ENCODE data around the gene ZHX3.

ZHX3 gene

DNA sequence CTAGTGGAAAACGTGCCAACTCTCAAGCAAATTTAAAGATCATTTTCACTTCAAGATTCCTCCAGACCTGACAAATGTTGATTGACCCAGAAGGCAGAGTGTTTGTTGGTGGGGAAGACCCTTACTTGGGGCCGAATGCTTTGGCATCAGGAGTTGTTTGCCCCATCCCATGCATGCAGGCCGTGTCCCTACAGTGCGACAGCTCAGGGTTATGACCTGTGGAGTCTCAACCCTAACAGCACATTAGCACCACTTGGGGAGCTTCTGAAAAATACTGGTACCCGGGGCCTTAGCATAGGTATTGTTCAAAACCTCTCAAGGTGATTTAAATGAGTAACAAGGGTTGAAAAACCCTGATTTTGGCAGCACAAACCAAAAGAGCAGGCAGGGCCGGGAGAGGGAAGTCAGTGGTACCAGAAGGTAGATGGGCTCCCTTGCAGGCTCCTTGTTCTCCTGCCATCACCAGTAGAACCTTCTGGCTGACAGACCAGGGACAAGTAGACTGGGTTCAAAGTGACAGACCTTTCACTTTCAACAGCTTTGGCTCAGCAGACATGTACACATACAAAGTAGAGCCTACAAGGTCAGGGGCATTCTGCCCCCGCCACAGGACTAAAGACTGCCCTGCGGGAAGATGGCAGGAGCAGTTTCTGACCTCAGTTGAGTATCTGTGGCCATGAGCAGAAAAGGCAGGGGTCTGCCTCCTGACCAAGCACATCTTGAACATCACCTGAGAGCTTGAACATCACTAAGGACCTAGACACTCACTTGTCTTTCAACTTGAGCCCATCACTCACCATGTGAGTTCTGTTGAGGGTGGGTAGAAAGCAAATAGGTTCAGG lies 140.6 kb downstream of the ZHX3 start:
- Histone ChIP-seq H3K4me3 (ENCODE audit: low read length in 2 of 2) (peak overlapping the region in 1 of 2 donors; percentile 3), H3K4me1 (ENCODE audit: control insufficient read depth, insufficient read depth, low read length) (peaks cover 64% of the 10 kb centered on the region), H3K9me3 (ENCODE audit: control insufficient read depth in 2 of 2, low read length in 2 of 2) (no peaks in the 10 kb centered on the region), H3K27me3 (ENCODE audit: control insufficient read depth in 1 of 2, insufficient read depth in 2 of 2, low read length in 2 of 2) (no peaks in the 10 kb centered on the region), H3K27ac (ENCODE audit: low read length) (peak overlapping the region; percentile 79), H3K9ac (ENCODE audit: low read length in 2 of 2) (peak overlapping the region in 1 of 2 donors; percentile 36), H3K36me3 (ENCODE audit: control insufficient read depth in 2 of 2, insufficient read depth in 2 of 2, low read length in 2 of 2) (peaks cover 8 to 22% of the 10 kb centered on the region in 2 donors)

DNA sequence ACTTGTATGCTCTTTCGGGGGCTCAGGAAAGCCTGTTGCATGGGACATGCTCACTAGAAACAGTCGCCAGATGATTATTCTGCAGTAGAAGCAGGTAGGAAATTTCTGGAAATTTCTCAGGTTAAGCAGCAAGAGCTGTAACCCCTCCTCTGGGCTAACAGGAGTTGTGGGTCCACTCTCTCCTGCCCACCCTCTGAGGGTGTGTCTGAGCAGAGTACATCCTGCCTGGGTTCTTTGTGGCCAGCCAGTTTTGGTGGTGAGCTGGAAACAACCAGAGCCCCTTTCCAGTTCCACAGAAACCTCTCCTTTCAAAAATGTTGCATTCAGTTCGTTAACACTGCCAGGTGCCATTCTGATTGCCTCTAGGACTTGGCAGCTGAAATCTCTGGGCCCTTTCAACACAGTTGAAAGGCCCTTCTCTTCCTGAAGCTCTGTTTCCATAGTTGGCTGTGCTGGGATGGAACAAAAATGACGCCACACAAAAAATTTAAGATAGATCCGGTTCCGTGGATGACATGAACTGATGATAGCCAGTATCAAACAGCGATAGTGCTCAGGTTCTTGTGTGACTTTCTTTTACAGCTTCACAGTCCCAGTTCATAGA lies 141.7 kb downstream of the ZHX3 start:
- no peak overlapping the region for H3K4me3 ChIP-seq (ENCODE audit: low read length in 2 of 2)
- peaks cover 64% of the 10 kb centered on the region for H3K4me1 ChIP-seq (ENCODE audit: control insufficient read depth, insufficient read depth, low read length)
- H3K27me3 ChIP-seq (ENCODE audit: control insufficient read depth in 1 of 2, insufficient read depth in 2 of 2, low read length in 2 of 2), result no peaks in the 10 kb centered on the region
- no peak overlapping the region for H3K9ac ChIP-seq (ENCODE audit: low read length in 2 of 2)
- H3K9me3 ChIP-seq (ENCODE audit: control insufficient read depth in 2 of 2, low read length in 2 of 2), result no peaks in the 10 kb centered on the region
- H3K36me3 ChIP-seq (ENCODE audit: control insufficient read depth in 2 of 2, insufficient read depth in 2 of 2, low read length in 2 of 2), result peaks cover 9 to 26% of the 10 kb centered on the region in 2 donors
- H3K27ac ChIP-seq (ENCODE audit: low read length), result peak overlapping the region; percentile 79

DNA sequence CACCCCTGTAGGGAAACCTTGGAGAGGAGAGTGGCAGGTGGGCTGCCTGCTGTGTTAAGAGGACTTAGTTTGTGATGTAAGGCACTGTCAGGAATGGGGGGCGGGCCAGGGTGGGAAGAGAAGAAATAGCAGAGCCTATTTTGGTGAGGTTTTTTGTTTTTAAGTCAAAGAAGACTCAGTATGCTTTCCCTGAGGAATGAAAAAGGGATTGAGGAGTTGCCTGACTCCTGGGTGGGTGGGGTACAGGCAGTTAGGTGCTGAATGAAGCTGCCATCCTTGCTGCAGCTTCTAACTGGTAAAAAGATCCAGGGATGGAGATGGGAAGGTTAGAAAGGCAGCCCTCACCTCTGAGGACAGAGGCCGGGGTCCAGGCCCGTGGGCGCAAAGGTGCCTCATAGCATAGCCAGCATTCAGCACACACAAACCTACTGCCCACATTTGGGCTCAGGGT lies 142.3 kb downstream of the ZHX3 start:
- no peak overlapping the region for H3K4me3 ChIP-seq (ENCODE audit: low read length in 2 of 2)
- H3K9ac ChIP-seq (ENCODE audit: low read length in 2 of 2), result peak overlapping the region in 1 of 2 donors; percentile 13
- peaks cover 64% of the 10 kb centered on the region for H3K4me1 ChIP-seq (ENCODE audit: control insufficient read depth, insufficient read depth, low read length)
- peaks cover 11 to 29% of the 10 kb centered on the region in 2 donors for H3K36me3 ChIP-seq (ENCODE audit: control insufficient read depth in 2 of 2, insufficient read depth in 2 of 2, low read length in 2 of 2)
- H3K27ac ChIP-seq (ENCODE audit: low read length), result peak overlapping the region; percentile 79
- H3K27me3 ChIP-seq (ENCODE audit: control insufficient read depth in 1 of 2, insufficient read depth in 2 of 2, low read length in 2 of 2), result no peaks in the 10 kb centered on the region
- no peaks in the 10 kb centered on the region for H3K9me3 ChIP-seq (ENCODE audit: control insufficient read depth in 2 of 2, low read length in 2 of 2)

DNA sequence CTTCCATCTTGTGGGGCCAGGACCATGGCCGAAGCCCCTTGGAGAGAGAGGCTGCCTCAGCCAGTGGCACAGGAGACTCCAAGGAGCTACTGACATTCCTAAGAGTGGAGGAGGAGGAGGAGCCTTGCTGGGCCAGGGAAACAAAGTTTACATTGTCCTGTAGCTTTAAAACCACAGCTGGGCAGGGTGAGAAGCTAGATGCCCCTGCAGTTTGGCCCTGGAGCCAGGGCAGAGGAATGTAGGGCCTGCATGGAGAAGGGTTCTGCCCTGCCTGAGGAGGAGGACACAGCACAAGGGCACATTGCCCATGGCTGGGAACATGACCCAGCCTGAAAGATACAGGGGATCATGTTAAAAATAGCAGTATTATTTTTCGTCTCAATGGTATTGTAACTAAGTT lies 142.7 kb downstream of the ZHX3 start:
- Histone ChIP-seq H3K27ac (ENCODE audit: low read length) (peak overlapping the region; percentile 79), H3K4me1 (ENCODE audit: control insufficient read depth, insufficient read depth, low read length) (peaks cover 64% of the 10 kb centered on the region), H3K4me3 (ENCODE audit: low read length in 2 of 2) (no peak overlapping the region), H3K36me3 (ENCODE audit: control insufficient read depth in 2 of 2, insufficient read depth in 2 of 2, low read length in 2 of 2) (peaks cover 11 to 34% of the 10 kb centered on the region in 2 donors), H3K27me3 (ENCODE audit: control insufficient read depth in 1 of 2, insufficient read depth in 2 of 2, low read length in 2 of 2) (no peaks in the 10 kb centered on the region), H3K9me3 (ENCODE audit: control insufficient read depth in 2 of 2, low read length in 2 of 2) (no peaks in the 10 kb centered on the region), H3K9ac (ENCODE audit: low read length in 2 of 2) (peak overlapping the region in 1 of 2 donors; percentile 13)

DNA sequence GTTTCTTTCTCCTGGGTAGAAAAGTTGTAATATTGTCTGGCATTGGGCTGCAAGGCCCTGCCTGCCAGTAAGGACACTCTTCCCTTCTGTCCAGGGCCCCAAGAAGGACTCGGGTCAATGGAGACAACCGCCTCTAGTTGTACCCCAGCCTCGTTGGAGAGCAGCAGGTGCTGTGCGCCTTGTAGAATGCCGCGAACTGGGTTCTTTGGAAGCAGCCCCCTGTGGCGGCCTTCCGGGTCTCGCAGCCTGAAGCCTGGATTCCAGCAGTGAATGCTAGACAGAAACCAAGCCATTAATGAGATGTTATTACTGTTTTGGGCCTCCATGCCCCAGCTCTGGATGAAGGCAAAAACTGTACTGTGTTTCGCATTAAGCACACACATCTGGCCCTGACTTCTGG lies 143.2 kb downstream of the ZHX3 start:
- Histone ChIP-seq H3K4me1 (ENCODE audit: control insufficient read depth, insufficient read depth, low read length) (peaks cover 64% of the 10 kb centered on the region), H3K4me3 (ENCODE audit: low read length in 2 of 2) (no peak overlapping the region), H3K36me3 (ENCODE audit: control insufficient read depth in 2 of 2, insufficient read depth in 2 of 2, low read length in 2 of 2) (peaks cover 14 to 38% of the 10 kb centered on the region in 2 donors), H3K27me3 (ENCODE audit: control insufficient read depth in 1 of 2, insufficient read depth in 2 of 2, low read length in 2 of 2) (no peaks in the 10 kb centered on the region), H3K9me3 (ENCODE audit: control insufficient read depth in 2 of 2, low read length in 2 of 2) (no peaks in the 10 kb centered on the region), H3K27ac (ENCODE audit: low read length) (peak overlapping the region; percentile 79), H3K9ac (ENCODE audit: low read length in 2 of 2) (no peak overlapping the region)

DNA sequence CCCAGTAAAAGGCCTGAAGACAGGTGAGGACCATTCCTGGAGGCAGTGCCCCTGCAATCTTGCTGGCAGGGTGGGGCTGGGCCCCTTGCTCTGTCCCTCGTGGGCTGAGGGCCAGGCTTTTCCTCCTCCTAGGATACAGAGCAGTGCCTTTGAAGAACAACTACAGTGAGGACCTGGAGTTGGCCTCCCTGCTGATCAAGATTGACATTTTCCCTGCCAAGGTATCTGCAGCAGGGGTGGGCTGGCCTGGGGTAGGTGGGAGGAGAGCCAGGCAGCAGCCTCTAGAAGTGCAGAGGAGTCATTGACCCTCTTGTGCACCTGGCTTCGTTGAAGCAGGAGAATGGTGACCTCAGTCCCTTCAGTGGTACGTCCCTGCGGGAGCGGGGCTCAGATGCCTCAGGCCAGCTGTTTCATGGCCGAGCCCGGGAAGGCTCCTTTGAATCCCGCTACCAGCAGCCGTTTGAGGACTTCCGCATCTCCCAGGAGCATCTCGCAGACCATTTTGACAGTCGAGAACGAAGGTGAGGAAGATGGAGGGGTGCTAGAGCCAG lies 143.7 kb downstream of the ZHX3 start:
- Histone ChIP-seq H3K27ac (ENCODE audit: low read length) (peak overlapping the region; percentile 79), H3K9me3 (ENCODE audit: control insufficient read depth in 2 of 2, low read length in 2 of 2) (no peaks in the 10 kb centered on the region), H3K4me3 (ENCODE audit: low read length in 2 of 2) (no peak overlapping the region), H3K9ac (ENCODE audit: low read length in 2 of 2) (peak overlapping the region in 1 of 2 donors; percentile 12), H3K27me3 (ENCODE audit: control insufficient read depth in 1 of 2, insufficient read depth in 2 of 2, low read length in 2 of 2) (no peaks in the 10 kb centered on the region), H3K36me3 (ENCODE audit: control insufficient read depth in 2 of 2, insufficient read depth in 2 of 2, low read length in 2 of 2) (peaks cover 19 to 43% of the 10 kb centered on the region in 2 donors), H3K4me1 (ENCODE audit: control insufficient read depth, insufficient read depth, low read length) (peaks cover 59% of the 10 kb centered on the region)

DNA sequence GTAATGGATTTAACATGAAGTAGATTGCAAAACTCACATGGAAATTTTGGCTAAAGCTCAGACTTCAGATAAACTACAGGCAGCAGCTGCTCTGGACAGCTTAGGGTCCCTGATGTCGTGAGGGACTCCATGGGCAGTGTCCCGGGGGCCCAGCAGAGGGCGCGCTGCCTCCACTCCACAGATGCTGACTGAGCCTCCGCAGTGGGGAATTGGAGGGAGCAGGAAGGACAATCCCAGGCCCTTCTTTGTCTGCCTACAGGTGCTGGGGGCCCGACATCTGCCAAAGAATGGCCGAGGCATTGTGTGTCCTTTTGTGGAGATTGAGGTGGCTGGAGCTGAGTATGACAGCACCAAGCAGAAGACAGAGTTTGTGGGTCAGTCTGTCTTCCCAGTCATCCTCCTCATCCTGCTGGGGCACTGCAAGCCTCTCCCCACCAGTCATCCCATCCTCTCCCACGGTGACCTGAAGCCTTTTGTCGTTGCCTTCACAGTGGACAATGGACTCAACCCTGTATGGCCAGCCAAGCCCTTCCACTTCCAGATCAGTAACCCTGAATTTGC lies 144.3 kb downstream of the ZHX3 start:
- Histone ChIP-seq H3K36me3 (ENCODE audit: control insufficient read depth in 2 of 2, insufficient read depth in 2 of 2, low read length in 2 of 2) (peaks cover 25 to 49% of the 10 kb centered on the region in 2 donors), H3K9me3 (ENCODE audit: control insufficient read depth in 2 of 2, low read length in 2 of 2) (no peaks in the 10 kb centered on the region), H3K4me1 (ENCODE audit: control insufficient read depth, insufficient read depth, low read length) (peaks cover 56% of the 10 kb centered on the region), H3K27me3 (ENCODE audit: control insufficient read depth in 1 of 2, insufficient read depth in 2 of 2, low read length in 2 of 2) (no peaks in the 10 kb centered on the region), H3K4me3 (ENCODE audit: low read length in 2 of 2) (no peak overlapping the region), H3K27ac (ENCODE audit: low read length) (peak overlapping the region; percentile 79), H3K9ac (ENCODE audit: low read length in 2 of 2) (no peak overlapping the region)

DNA sequence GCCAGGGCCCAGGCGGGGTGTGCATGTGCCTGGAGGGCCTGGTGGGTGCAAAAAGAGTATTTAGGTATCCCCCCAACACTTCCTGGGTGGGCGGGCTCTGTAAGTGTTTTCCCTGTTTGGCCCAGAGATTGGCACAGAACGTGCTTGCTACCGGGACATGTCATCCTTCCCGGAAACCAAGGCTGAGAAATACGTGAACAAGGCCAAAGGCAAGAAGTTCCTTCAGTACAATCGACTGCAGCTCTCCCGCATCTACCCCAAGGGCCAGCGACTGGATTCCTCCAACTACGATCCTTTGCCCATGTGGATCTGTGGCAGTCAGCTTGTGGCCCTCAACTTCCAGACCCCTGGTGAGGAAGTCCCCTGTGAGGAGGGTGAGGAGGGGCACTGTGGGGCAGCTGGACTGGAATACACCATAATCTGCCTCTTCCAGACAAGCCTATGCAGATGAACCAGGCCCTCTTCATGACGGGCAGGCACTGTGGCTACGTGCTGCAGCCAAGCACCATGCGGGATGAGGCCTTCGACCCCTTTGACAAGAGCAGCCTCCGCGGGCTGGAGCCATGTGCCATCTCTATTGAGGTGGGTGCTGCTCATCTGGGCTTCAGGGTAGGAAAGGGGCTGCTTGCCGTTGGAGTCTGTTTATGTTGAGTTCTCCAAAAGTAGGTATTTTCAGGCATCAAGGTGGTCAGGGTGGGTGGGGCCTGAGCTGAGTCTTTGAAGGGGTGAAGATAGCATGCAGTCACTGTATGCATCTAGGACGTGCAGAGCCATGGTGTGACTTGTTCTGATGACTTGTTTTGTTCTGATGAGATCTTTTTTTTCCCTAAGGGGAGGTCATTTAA lies 145.0 kb downstream of the ZHX3 start:
- Histone ChIP-seq H3K27me3 (ENCODE audit: control insufficient read depth in 1 of 2, insufficient read depth in 2 of 2, low read length in 2 of 2) (no peaks in the 10 kb centered on the region), H3K4me1 (ENCODE audit: control insufficient read depth, insufficient read depth, low read length) (peaks cover 49% of the 10 kb centered on the region), H3K9ac (ENCODE audit: low read length in 2 of 2) (no peak overlapping the region), H3K4me3 (ENCODE audit: low read length in 2 of 2) (no peak overlapping the region), H3K36me3 (ENCODE audit: control insufficient read depth in 2 of 2, insufficient read depth in 2 of 2, low read length in 2 of 2) (peaks cover 31 to 56% of the 10 kb centered on the region in 2 donors), H3K9me3 (ENCODE audit: control insufficient read depth in 2 of 2, low read length in 2 of 2) (no peaks in the 10 kb centered on the region), H3K27ac (ENCODE audit: low read length) (peak overlapping the region; percentile 62)

DNA sequence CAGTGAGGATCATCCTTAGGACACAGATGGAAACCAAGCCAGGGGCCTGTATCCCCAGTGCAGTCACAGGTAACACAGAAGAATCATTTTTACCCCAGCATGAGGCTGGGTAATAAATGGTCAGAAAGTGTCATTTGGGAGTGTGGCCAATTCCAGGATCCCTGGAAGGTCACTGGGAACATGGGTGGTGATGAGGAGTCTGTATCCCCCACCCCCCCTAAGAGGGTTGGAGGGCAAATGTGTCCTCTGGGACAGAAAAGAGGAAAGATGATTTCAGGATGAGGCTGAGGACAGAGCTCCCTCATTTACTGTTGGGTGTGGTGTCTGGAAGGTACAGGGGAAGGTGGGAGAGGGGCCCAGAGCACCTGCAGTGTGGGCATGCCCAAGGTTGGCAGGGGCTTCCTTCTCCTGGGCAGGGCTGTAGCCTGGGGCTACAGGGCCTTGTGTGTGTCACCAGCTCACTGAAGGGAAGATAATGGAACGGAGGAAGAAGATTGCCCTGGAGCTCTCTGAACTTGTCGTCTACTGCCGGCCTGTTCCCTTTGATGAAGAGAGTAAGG lies 145.7 kb downstream of the ZHX3 start:
- no peak overlapping the region for H3K9ac ChIP-seq (ENCODE audit: low read length in 2 of 2)
- peaks cover 38 to 63% of the 10 kb centered on the region in 2 donors for H3K36me3 ChIP-seq (ENCODE audit: control insufficient read depth in 2 of 2, insufficient read depth in 2 of 2, low read length in 2 of 2)
- H3K4me3 ChIP-seq (ENCODE audit: low read length in 2 of 2), result no peak overlapping the region
- H3K4me1 ChIP-seq (ENCODE audit: control insufficient read depth, insufficient read depth, low read length), result peaks cover 42% of the 10 kb centered on the region
- no peaks in the 10 kb centered on the region for H3K9me3 ChIP-seq (ENCODE audit: control insufficient read depth in 2 of 2, low read length in 2 of 2)
- H3K27ac ChIP-seq (ENCODE audit: low read length), result peak overlapping the region; percentile 62
- H3K27me3 ChIP-seq (ENCODE audit: control insufficient read depth in 1 of 2, insufficient read depth in 2 of 2, low read length in 2 of 2), result no peaks in the 10 kb centered on the region
